GM18519 (cell line): ENCODE data around the gene CARD11.
"Not testable (repeated sequence)": the region's sequence is repeated elsewhere in the genome, so short reads cannot be mapped to it uniquely, and the experiment has no call there.

Experiments used
- ATAC-seq: cut with Tn5 transposase; IDR thresholded peaks from one replicate; pipeline ENCODE4 v1.9.1; 2021; ENCODE audit warnings: mild to moderate bottlenecking, moderate library complexity; ENCODE audit not compliant: unreplicated experiment, low FRiP score

CARD11 gene

GRCh38 chr7:3025616-3026015 is 18.1 kb downstream of the CARD11 start:
- no peak for ATAC-seq

- ATAC-seq, result no peak
Measured at GRCh38 chr7:3021825-3022224, 21.8 kb downstream of the CARD11 start.

- not testable (repeated sequence) for ATAC-seq
Measured at GRCh38 chr7:3021224-3021623, 22.4 kb downstream of the CARD11 start.

- no peak for ATAC-seq
Measured at GRCh38 chr7:3020416-3020815, 23.3 kb downstream of the CARD11 start.

- no peak for ATAC-seq
Measured at GRCh38 chr7:3019801-3020200, 23.9 kb downstream of the CARD11 start.

- ATAC-seq, result no peak
Measured at GRCh38 chr7:3013975-3014792, 29.5 kb downstream of the CARD11 start.

- ATAC-seq, result no peak
Measured at GRCh38 chr7:3011211-3011852, 32.3 kb downstream of the CARD11 start.

GRCh38 chr7:3010161-3010560 is 33.5 kb downstream of the CARD11 start:
- ATAC-seq, result no peak

GRCh38 chr7:3009086-3009485 is 34.6 kb downstream of the CARD11 start:
- ATAC-seq, result no peak

GRCh38 chr7:3008386-3008785 is 35.3 kb downstream of the CARD11 start:
- ATAC-seq, result no peak

GRCh38 chr7:3007696-3008095 is 36.0 kb downstream of the CARD11 start:
- ATAC-seq, result no peak

GRCh38 chr7:3005257-3005656 is 38.4 kb downstream of the CARD11 start:
- ATAC-seq, result no peak

GRCh38 chr7:3003936-3004335 is 39.7 kb downstream of the CARD11 start:
- ATAC-seq, result no peak

GRCh38 chr7:3002631-3003030 is 41.0 kb downstream of the CARD11 start:
- no peak for ATAC-seq

GRCh38 chr7:3000566-3000965 is 43.1 kb downstream of the CARD11 start:
- ATAC-seq, result no peak

GRCh38 chr7:2999078-2999500 is 44.6 kb downstream of the CARD11 start:
- no peak for ATAC-seq

- ATAC-seq, result no peak
Measured at GRCh38 chr7:2997014-2997413, 46.7 kb downstream of the CARD11 start.

- no peak for ATAC-seq
Measured at GRCh38 chr7:2996141-2996540, 47.5 kb downstream of the CARD11 start.

- no peak for ATAC-seq
Measured at GRCh38 chr7:2993868-2994267, 49.8 kb downstream of the CARD11 start.

GRCh38 chr7:2993396-2993795 is 50.3 kb downstream of the CARD11 start:
- ATAC-seq, result no peak

- no peak for ATAC-seq
Measured at GRCh38 chr7:2990949-2991470, 52.7 kb downstream of the CARD11 start.

- no peak for ATAC-seq
Measured at GRCh38 chr7:2986561-2986960, 57.1 kb downstream of the CARD11 start.
